ENCODE data around the gene YBEY.

GRCh38 chr21:46326110-46326703 is 40.1 kb downstream of the YBEY start:
- TF ChIP-seq POLR2AphosphoS5 (IDR thresholded peaks at IDR 0.05; ENCODE audit: low read depth, low read length): no peak
- TF ChIP-seq POLR2A (IDR thresholded peaks at IDR 0.05; ENCODE audit: low read depth, low read length): no peak
- no peak for TF ChIP-seq TAF1 (IDR thresholded peaks at IDR 0.05; ENCODE audit: borderline replicate concordance, low read depth, low read length)

All from GM12892 (cell line).